22Rv1 (cell line): ENCODE measurements around the gene MACROH2A1.

Experiments
- CTCF ChIP-seq: fragments of 450-650 bp; IDR thresholded peaks from 2 replicates; pipeline ENCODE4 v1.5.1; 2017; ENCODE audit warnings: mild to moderate bottlenecking
- ZFX ChIP-seq: fragments of 450-650 bp; IDR thresholded peaks from 2 replicates; pipeline ENCODE4 v1.6.1; 2017; ENCODE audit warnings: antibody characterized with exemption, borderline replicate concordance

DNA sequence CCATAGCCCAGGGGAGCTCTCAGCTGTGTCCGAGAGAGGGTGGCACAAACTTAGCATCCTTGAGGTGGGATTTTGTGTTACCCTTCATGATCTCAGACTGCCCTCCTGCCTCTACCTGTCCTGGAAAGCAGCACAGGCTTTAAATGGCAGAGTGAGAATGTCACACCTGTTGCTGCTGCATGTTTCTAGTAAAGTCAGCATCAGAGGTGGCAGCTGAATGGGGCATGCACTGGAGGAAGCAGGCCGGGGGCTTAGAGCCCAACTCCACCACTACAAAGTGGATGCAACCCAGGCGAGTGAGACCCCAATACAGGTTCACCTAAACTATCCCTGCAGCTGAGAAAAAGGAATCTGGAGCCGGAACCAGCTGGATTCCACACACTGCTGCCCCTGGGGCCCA lies 51.6 kb downstream of the MACROH2A1 start:
- no peak for TF ChIP-seq CTCF
- no peak for TF ChIP-seq ZFX
